ENCODE measurements around the gene HAUS8. TPM values are rescaled to one million over a fixed set of nuclear protein-coding genes. Genes with fewer than 3 reads are reported as not detected.

The HAUS8 gene
- total RNA-seq, 4 donors from 2014 or later = 9.7 to 29.7 (median 10.1) TPM

DNA sequence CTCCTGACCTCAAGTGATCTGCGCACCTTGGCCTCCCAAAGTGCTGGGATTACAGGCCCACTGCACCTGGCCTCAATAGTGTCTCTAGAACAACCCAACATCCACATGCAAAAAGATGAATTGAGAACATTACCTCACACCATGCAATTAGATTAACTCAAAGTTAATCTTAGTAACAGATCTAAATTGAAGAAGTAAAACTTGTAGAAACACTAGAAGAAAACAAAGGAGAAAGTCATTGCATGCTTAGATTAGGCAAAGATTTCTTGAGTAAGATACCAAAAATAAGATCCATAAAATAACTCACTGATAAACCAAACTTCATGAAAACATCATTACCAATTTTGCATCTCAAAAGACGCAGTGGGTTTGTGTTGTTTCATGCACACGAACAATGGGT lies 51.4 kb downstream of the HAUS8 start:
- TF ChIP-seq, protein P1, sequence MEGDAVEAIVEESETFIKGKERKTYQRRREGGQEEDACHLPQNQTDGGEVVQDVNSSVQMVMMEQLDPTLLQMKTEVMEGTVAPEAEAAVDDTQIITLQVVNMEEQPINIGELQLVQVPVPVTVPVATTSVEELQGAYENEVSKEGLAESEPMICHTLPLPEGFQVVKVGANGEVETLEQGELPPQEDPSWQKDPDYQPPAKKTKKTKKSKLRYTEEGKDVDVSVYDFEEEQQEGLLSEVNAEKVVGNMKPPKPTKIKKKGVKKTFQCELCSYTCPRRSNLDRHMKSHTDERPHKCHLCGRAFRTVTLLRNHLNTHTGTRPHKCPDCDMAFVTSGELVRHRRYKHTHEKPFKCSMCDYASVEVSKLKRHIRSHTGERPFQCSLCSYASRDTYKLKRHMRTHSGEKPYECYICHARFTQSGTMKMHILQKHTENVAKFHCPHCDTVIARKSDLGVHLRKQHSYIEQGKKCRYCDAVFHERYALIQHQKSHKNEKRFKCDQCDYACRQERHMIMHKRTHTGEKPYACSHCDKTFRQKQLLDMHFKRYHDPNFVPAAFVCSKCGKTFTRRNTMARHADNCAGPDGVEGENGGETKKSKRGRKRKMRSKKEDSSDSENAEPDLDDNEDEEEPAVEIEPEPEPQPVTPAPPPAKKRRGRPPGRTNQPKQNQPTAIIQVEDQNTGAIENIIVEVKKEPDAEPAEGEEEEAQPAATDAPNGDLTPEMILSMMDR (IDR thresholded peaks at IDR 0.05) = no peak
- peaks cover 0 to 10% (median 0%) of the 10 kb centered on the region in 4 donors for H3K9me3 ChIP-seq
- H3K27me3 ChIP-seq = peaks cover 0 to 10% of the 10 kb centered on the region in 2 donors
- no peaks in the 10 kb centered on the region for H3K36me3 ChIP-seq
- DNase-seq = no peak
- peaks cover 0 to 12% (median 3%) of the 10 kb centered on the region in 4 donors for H3K4me1 ChIP-seq
- no peak overlapping the region for H3K27ac ChIP-seq
- no peak overlapping the region for H3K4me3 ChIP-seq

DNA sequence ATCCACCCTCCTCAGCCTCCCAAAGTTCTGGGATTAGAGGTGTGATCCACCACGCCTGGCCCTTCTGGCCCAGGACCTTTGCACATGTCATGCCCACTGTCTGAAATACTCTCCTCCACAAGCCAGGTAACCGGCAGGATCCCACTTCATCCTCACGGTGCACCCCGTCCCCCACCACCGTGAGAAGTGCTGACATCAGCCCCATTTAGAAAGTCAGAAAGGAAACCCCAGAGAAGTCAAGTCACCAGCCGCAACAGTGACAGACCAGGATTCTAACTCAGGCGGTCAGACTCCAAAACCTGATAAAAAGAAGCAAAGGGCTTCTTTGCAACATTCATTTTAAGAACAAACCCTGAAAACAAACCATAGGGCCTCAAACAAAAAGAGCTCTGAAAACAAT lies 52.5 kb downstream of the HAUS8 start:
- TF ChIP-seq POLR2A (IDR thresholded peaks at IDR 0.05) = no peak
- TF ChIP-seq, protein P1 (IDR thresholded peaks at IDR 0.05) = no peak
- Histone ChIP-seq H3K4me1 (peaks cover 0 to 12% (median 3%) of the 10 kb centered on the region in 4 donors), H3K4me3 (no peak overlapping the region), H3K9me3 (peaks cover 0 to 10% (median 0%) of the 10 kb centered on the region in 4 donors), H3K36me3 (no peaks in the 10 kb centered on the region), H3K27ac (no peak overlapping the region), H3K27me3 (peaks cover 0 to 10% of the 10 kb centered on the region in 2 donors)
- no peak for DNase-seq

DNA sequence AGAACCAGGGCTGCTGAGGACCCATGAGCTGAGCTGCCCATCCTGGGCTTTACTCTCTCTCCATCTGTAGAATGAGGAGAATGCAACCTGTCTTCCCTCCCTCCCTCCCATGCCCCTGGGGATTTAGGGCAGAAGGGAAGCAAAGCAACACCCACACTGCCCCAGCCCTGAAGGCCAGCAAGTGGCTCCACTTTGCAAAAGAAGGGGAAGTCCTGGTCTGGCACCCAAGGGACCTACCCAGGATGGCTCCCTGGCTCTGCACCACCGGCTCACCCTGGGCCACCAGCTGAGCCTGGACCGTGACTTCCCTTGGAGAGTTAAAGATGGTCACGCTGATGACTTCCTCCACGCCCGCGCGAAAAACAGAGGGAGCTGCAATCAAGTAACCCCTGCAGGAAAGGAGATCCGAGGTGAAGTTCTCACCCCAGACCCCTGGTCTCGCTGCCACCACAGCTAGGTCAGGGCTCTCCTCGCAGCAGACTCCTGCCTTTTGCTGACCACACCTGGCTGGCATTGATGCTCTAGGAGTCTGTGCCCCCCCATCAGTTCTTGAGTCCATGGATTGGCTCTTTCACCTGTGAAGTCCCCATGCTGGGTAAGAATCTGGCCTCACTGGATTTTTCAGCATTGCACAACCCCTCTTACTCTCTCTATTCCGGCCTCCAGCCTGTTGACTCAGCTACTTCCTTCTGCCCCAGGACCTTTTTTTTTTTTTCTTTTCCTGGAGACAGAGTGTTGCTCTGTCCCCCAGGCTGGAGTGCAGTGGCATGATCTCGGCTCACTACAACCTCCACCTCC lies 53.3 kb downstream of the HAUS8 start:
- peaks cover 0 to 3% of the 10 kb centered on the region in 2 donors for H3K27me3 ChIP-seq
- H3K36me3 ChIP-seq = no peaks in the 10 kb centered on the region
- DNase-seq = no peak
- TF ChIP-seq POLR2A (IDR thresholded peaks at IDR 0.05) = no peak
- TF ChIP-seq, protein P1 (IDR thresholded peaks at IDR 0.05) = no peak
- no peak overlapping the region for H3K4me3 ChIP-seq
- H3K4me1 ChIP-seq = peaks cover 0 to 11% (median 3%) of the 10 kb centered on the region in 4 donors
- H3K27ac ChIP-seq = no peak overlapping the region
- peaks cover 0 to 10% (median 0%) of the 10 kb centered on the region in 4 donors for H3K9me3 ChIP-seq

DNA sequence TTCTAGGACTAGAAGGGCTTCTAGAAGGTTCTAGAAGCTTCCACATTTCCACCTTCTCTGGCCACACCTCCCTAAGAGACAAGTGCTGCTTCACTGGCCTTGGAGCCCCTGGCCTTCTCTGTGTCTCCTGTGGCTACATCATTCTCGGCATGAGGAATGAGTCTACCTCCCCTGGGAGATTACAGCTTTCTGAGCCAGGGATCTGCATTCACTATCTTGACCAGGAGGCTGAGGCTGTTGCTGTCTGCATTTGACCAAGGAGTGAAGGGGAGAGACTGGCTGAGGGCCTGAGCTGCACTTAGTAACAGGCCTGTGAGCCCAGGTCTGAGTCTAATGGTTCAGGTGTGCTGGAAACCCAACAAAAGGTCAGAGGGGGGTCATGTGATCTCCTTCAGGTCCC lies 53.9 kb downstream of the HAUS8 start:
- TF ChIP-seq, protein P1 (IDR thresholded peaks at IDR 0.05) = no peak
- no peak for TF ChIP-seq POLR2A (IDR thresholded peaks at IDR 0.05)
- no peaks in the 10 kb centered on the region for H3K36me3 ChIP-seq
- no peak overlapping the region for H3K4me3 ChIP-seq
- DNase-seq = no peak
- no peaks in the 10 kb centered on the region for H3K27me3 ChIP-seq
- peaks cover 0 to 6% (median 3%) of the 10 kb centered on the region in 4 donors for H3K4me1 ChIP-seq
- H3K9me3 ChIP-seq = peaks cover 0 to 10% (median 0%) of the 10 kb centered on the region in 4 donors
- no peak overlapping the region for H3K27ac ChIP-seq

DNA sequence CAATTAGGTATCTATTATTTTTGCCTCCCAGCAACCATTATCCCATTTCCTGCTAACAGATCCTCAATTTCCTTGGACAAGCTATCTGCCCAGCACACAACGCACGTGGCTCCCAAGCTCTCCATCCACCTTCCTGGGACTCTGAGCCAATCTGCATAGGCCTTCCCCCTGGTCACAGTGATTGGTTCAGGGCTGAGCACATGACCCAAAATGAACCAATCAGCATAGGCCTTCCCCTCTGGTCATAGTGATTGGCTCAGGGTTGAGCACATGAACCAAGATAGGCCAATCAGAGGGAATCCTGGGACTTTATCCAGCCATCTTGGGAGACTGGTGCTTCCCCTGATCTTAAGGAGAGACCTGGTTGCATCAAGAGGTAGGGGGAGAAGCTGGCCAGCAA lies 54.4 kb downstream of the HAUS8 start:
- H3K27ac ChIP-seq = no peak overlapping the region
- peaks cover 0 to 2% (median under 1%) of the 10 kb centered on the region in 4 donors for H3K4me1 ChIP-seq
- peaks cover 0 to 10% (median 0%) of the 10 kb centered on the region in 4 donors for H3K9me3 ChIP-seq
- H3K27me3 ChIP-seq = no peaks in the 10 kb centered on the region
- H3K36me3 ChIP-seq = no peaks in the 10 kb centered on the region
- no peak overlapping the region for H3K4me3 ChIP-seq
- no peak for DNase-seq
- TF ChIP-seq POLR2A (IDR thresholded peaks at IDR 0.05) = no peak
- TF ChIP-seq, protein P1 (IDR thresholded peaks at IDR 0.05) = no peak
